MM.1S (cell line): ENCODE measurements around the gene CHCHD3.

Source experiments
- DNase-seq: peaks from one replicate; pipeline ENCODE4 v3.0.0-alpha.2; 2015
- H2AFZ ChIP-seq: fragments of 300-600 bp; sonication (generic); 2 replicates; pipeline ENCODE4 v1.6.0; 2016; ENCODE audit warnings: antibody characterized with exemption, low read length
- H3F3A ChIP-seq: fragments of 300-600 bp; sonication (generic); 2 replicates; pipeline ENCODE4 v1.6.1; 2016; ENCODE audit warnings: mild to moderate bottlenecking, antibody characterized with exemption, low read length, moderate library complexity, mixed read lengths; ENCODE audit not compliant: insufficient read depth
- H3K27ac ChIP-seq: fragments of 300-600 bp; sonication (generic); 2 replicates; pipeline ENCODE4 v1.5.1; 2016; ENCODE audit warnings: mild to moderate bottlenecking, low read length
- H3K27me3 ChIP-seq: fragments of 300-600 bp; sonication (generic); replicated peaks from 2 replicates; pipeline ENCODE4 v1.6.0; 2016; ENCODE audit warnings: low read length; ENCODE audit not compliant: insufficient read depth
- H3K36me3 ChIP-seq: fragments of 300-600 bp; sonication (generic); replicated peaks from 2 replicates; pipeline ENCODE4 v1.6.1; 2016; ENCODE audit warnings: mild to moderate bottlenecking, low read length, mixed read lengths; ENCODE audit not compliant: insufficient read depth
- H3K4me1 ChIP-seq: fragments of 300-600 bp; sonication (generic); 2 replicates; pipeline ENCODE4 v1.6.1; 2016; ENCODE audit warnings: low read length, mixed read lengths
- H3K4me2 ChIP-seq: fragments of 300-600 bp; sonication (generic); 2 replicates; pipeline ENCODE4 v1.6.0; 2016; ENCODE audit warnings: low read depth, low read length
- H3K4me3 ChIP-seq: fragments of 300-600 bp; sonication (generic); 2 replicates; pipeline ENCODE4 v1.5.1; 2016; ENCODE audit warnings: low read length, mixed read lengths
- H3K79me2 ChIP-seq: fragments of 300-600 bp; sonication (generic); 2 replicates; pipeline ENCODE4 v1.6.1; 2016; ENCODE audit warnings: mixed run types, low read length, mixed read lengths
- H3K9ac ChIP-seq: fragments of 300-600 bp; sonication (generic); 2 replicates; pipeline ENCODE4 v1.6.1; 2016; ENCODE audit warnings: low read length, mixed read lengths
- H3K9me2 ChIP-seq: fragments of 300-600 bp; sonication (generic); replicated peaks from 2 replicates; pipeline ENCODE4 v1.6.1; 2016; ENCODE audit warnings: mild to moderate bottlenecking, low read length, mixed read lengths; ENCODE audit not compliant: insufficient read depth
- H3K9me3 ChIP-seq: fragments of 300-600 bp; sonication (generic); replicated peaks from 2 replicates; pipeline ENCODE4 v1.6.1; 2016; ENCODE audit warnings: mild to moderate bottlenecking, low read length, mixed read lengths; ENCODE audit not compliant: insufficient read depth
- H4K20me1 ChIP-seq: fragments of 300-600 bp; sonication (generic); 2 replicates; pipeline ENCODE4 v1.6.1; 2016; ENCODE audit warnings: mild to moderate bottlenecking, low read length, moderate library complexity, mixed read lengths; ENCODE audit not compliant: insufficient read depth
- EZH2 ChIP-seq: fragments of 300-600 bp; sonication (generic); optimal IDR thresholded peaks from 2 replicates; pipeline ENCODE3; 2017; ENCODE audit warnings: low read depth, mild to moderate bottlenecking, antibody characterized with exemption, low read length, mixed read lengths
- EZH2phosphoT487 ChIP-seq: fragments of 300-600 bp; sonication (generic); IDR thresholded peaks from 2 replicates; pipeline ENCODE4 v1.6.1; 2018; ENCODE audit warnings: antibody characterized with exemption, low read length
- TF ChIP-seq, protein P1 (sequence below): fragments of 300-600 bp; sonication (generic); IDR thresholded peaks from 2 replicates; pipeline ENCODE4 v1.5.1; 2016; ENCODE audit warnings: antibody characterized with exemption, low read length, mixed read lengths

The CHCHD3 gene

DNA sequence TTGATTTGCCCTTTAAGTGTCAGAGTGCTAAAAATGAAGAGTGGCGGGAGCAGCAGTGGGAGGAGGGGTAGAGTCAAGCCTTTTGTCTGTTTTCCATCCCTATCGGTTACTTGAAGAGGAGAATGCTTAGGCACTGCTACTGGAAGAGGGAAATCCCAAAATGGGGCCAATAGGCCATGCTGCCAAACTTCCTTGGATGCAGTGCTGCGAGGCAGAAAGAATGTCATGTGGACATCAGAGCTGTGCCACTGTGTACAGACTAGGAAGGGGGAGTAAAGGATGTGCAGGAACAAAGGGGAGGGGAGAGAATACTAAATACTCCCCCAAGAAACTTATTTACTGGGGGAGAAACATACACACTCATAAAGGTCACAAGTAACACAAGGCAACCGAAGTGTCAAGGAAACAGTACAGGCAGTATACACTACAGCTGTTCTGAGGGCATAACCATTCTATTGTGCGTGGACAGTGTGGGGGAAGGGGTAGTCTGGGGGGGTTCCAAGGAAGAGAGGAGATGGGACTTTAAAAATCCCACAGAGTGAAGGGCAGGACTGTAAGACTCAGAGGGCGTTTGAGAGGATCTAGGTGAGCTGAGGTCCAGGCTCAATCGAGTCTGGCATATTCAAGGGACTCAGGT is 276.9 kb downstream of the CHCHD3 start:
- TF ChIP-seq, protein P1, sequence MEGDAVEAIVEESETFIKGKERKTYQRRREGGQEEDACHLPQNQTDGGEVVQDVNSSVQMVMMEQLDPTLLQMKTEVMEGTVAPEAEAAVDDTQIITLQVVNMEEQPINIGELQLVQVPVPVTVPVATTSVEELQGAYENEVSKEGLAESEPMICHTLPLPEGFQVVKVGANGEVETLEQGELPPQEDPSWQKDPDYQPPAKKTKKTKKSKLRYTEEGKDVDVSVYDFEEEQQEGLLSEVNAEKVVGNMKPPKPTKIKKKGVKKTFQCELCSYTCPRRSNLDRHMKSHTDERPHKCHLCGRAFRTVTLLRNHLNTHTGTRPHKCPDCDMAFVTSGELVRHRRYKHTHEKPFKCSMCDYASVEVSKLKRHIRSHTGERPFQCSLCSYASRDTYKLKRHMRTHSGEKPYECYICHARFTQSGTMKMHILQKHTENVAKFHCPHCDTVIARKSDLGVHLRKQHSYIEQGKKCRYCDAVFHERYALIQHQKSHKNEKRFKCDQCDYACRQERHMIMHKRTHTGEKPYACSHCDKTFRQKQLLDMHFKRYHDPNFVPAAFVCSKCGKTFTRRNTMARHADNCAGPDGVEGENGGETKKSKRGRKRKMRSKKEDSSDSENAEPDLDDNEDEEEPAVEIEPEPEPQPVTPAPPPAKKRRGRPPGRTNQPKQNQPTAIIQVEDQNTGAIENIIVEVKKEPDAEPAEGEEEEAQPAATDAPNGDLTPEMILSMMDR = no peak
- TF ChIP-seq EZH2phosphoT487 (no peak), EZH2 (no peak)
- Histone ChIP-seq H3K9me2 (no peaks in the 10 kb centered on the region), H3K79me2 (no peaks in the 10 kb centered on the region), H3K36me3 (no peaks in the 10 kb centered on the region), H3F3A (no peaks in the 10 kb centered on the region), H3K4me1 (no peaks in the 10 kb centered on the region), H3K27ac (no peak overlapping the region), H3K9ac (no peak overlapping the region), H2AFZ (no peak overlapping the region), H3K27me3 (no peaks in the 10 kb centered on the region), H3K9me3 (no peaks in the 10 kb centered on the region), H3K4me2 (no peak overlapping the region), H3K4me3 (no peak overlapping the region), H4K20me1 (no peaks in the 10 kb centered on the region)
- no peak for DNase-seq

DNA sequence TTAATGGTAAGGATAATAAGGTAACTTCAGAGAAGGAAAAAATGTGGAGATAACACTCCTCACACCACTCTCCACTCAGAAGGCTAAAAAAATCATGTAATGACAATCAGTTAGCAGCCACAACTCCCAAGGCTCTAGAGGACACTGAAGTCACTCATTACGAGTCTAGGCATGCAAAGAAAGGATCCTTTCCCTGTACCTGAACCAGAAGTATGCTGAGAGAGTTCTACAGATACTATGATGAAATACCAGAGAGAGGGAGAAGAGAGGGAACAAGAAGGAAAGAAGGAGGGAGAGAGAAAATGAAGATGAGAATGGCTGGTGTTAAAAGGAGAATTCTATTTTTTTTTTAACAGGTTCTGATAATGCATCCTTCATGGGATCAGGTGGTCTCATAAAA is 281.4 kb downstream of the CHCHD3 start:
- H2AFZ ChIP-seq = no peak overlapping the region
- no peak overlapping the region for H3K27ac ChIP-seq
- 0 out of 2 replicates have a peak, but pooled peaks cover 2% of the 10 kb centered on the region for H3K36me3 ChIP-seq
- H3K4me2 ChIP-seq = no peak overlapping the region
- H4K20me1 ChIP-seq = no peaks in the 10 kb centered on the region
- H3K4me1 ChIP-seq = no peaks in the 10 kb centered on the region
- no peak for TF ChIP-seq EZH2phosphoT487
- no peak for TF ChIP-seq EZH2
- TF ChIP-seq, protein P1 = no peak
- H3K9ac ChIP-seq = no peak overlapping the region
- DNase-seq = no peak
- H3K27me3 ChIP-seq = no peaks in the 10 kb centered on the region
- H3F3A ChIP-seq = no peaks in the 10 kb centered on the region
- H3K4me3 ChIP-seq = no peak overlapping the region
- no peaks in the 10 kb centered on the region for H3K9me3 ChIP-seq
- no peaks in the 10 kb centered on the region for H3K9me2 ChIP-seq
- no peaks in the 10 kb centered on the region for H3K79me2 ChIP-seq

DNA sequence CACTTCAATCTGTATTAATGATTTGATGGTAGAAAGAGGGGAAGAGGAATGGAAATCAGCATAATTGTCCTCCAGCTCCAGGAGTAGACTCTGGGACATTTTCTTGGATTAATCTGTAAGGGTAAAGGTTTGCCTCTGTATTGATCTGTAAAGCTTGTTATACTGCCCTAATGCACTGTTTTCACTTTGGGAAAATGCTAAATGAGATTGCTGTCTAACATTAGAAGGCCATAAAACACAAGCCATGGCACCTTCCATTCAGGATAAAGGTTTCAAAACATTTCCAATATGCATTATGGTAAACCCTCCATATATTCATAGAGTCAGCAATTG is 282.8 kb downstream of the CHCHD3 start:
- Histone ChIP-seq H3K4me3 (no peak overlapping the region), H3K4me2 (no peak overlapping the region), H3K9me3 (no peaks in the 10 kb centered on the region), H3K27me3 (no peaks in the 10 kb centered on the region), H3K9me2 (no peaks in the 10 kb centered on the region), H3K4me1 (no peaks in the 10 kb centered on the region), H4K20me1 (no peaks in the 10 kb centered on the region), H3K27ac (no peak overlapping the region), H2AFZ (no peak overlapping the region), H3K36me3 (0 out of 2 replicates have a peak, but pooled peaks cover 2% of the 10 kb centered on the region), H3K9ac (no peak overlapping the region), H3F3A (no peaks in the 10 kb centered on the region), H3K79me2 (no peaks in the 10 kb centered on the region)
- no peak for DNase-seq
- TF ChIP-seq EZH2 (no peak), EZH2phosphoT487 (no peak)
- TF ChIP-seq, protein P1 = no peak
